GM19467 (cell line): ENCODE measurements around the gene CRB1.
A peak's percentile ranks its signal among the peaks of the same experiment; 100 is the strongest.

Source experiments
- ATAC-seq: cut with Tn5 transposase; IDR thresholded peaks from one replicate; pipeline ENCODE4 v1.9.1; 2021; ENCODE audit warnings: mild to moderate bottlenecking, moderate library complexity; ENCODE audit not compliant: unreplicated experiment

Gene CRB1

GRCh38 chr1:197510691-197511378 lies 242.8 kb downstream of the CRB1 start:
- no peak for ATAC-seq

GRCh38 chr1:197515421-197515820 lies 247.4 kb downstream of the CRB1 start:
- ATAC-seq = no peak

GRCh38 chr1:197519741-197520334 lies 251.8 kb downstream of the CRB1 start:
- no peak for ATAC-seq

GRCh38 chr1:197521118-197521739 lies 253.2 kb downstream of the CRB1 start:
- peak; percentile 69 for ATAC-seq

- ATAC-seq = no peak
Observed at GRCh38 chr1:197526736-197527371, 258.8 kb downstream of the CRB1 start.
